Natural killer cell (primary cell): Measurements from ENCODE around the gene OAS3. TPM values are rescaled to one million over a fixed set of nuclear protein-coding genes. Genes with fewer than 3 reads are reported as not detected.

Experiments used
- ATAC-seq, 3 donors: fragments of 150-1000 bp in 2 of 3; fragments of 200-7000 bp in 1 of 3; cut with Tn5 transposase; 1 replicate in 1 of 3; 2 replicates in 2 of 3; pipeline ENCODE4 v1.10.0; 2021; ENCODE audit warnings: mild to moderate bottlenecking in 2 of 3, moderate library complexity in 2 of 3
- DNase-seq, 2 donors: peaks; one replicate each; pipeline versions ENCODE4 v3.0.0 to v3.0.0-alpha.2; 2013 to 2021; ENCODE audit warnings: mixed read lengths in 1 of 2
- H3K27ac ChIP-seq: one replicate; pipeline ENCODE4 v1.5.1; 2013; ENCODE audit warnings: mild to moderate bottlenecking, low read length
- H3K27me3 ChIP-seq: one replicate; pipeline ENCODE4 v1.6.1; 2013; ENCODE audit warnings: low read length; ENCODE audit not compliant: control insufficient read depth, insufficient read depth
- H3K36me3 ChIP-seq: one replicate; pipeline ENCODE4 v1.6.1; 2013; ENCODE audit warnings: low read length; ENCODE audit not compliant: control insufficient read depth, insufficient read depth
- H3K4me1 ChIP-seq: one replicate; pipeline ENCODE4 v1.6.1; 2013; ENCODE audit warnings: low read length; ENCODE audit not compliant: control insufficient read depth, insufficient read depth
- H3K4me3 ChIP-seq: one replicate; pipeline ENCODE4 v1.5.1; 2013; ENCODE audit warnings: low read length
- H3K9me3 ChIP-seq: one replicate; pipeline ENCODE4 v1.6.1; 2013; ENCODE audit warnings: low read length; ENCODE audit not compliant: control insufficient read depth, insufficient read depth
- H3K27ac Mint-ChIP-seq, 2 donors: one replicate each; pipeline ENCODE4 v1.8.0; 2022; ENCODE audit warnings: mild to moderate bottlenecking in 2 of 2, mixed read lengths in 2 of 2, moderate library complexity in 1 of 2
- H3K27me3 Mint-ChIP-seq, 2 donors: one replicate each; pipeline ENCODE4 v1.8.0; 2022; ENCODE audit warnings: low read depth in 2 of 2, mixed read lengths in 2 of 2
- H3K36me3 Mint-ChIP-seq: one replicate; pipeline ENCODE4 v1.8.0; 2022; ENCODE audit warnings: mixed read lengths
- H3K4me1 Mint-ChIP-seq, 2 donors: one replicate each; pipeline ENCODE4 v1.8.0; 2022; ENCODE audit warnings: mixed read lengths in 2 of 2
- H3K4me3 Mint-ChIP-seq: one replicate; pipeline ENCODE4 v1.8.0; 2022; ENCODE audit warnings: mild to moderate bottlenecking, moderate library complexity, mixed read lengths
- H3K9me3 Mint-ChIP-seq, 2 donors: one replicate each; pipeline ENCODE4 v1.8.0; 2022; ENCODE audit warnings: mixed read lengths in 2 of 2
- WGBS: methylation state at CpG from one replicate; pipeline ENCODE4 v1.1.7; 2013; ENCODE audit warnings: missing lambda C conversion rate; ENCODE audit not compliant: insufficient coverage; 5-methylcytosine and 5-hydroxymethylcytosine counted together
- intact Hi-C: fragments of 100-400 bp; cut with micrococcal nuclease; formaldehyde crosslinking; loops from one replicate; pipeline ENCODE4 v1.14.2; 2022
- total RNA-seq, 4 donors: library from RNA; stranded (reverse); fragments of 120-200 nt in 1 of 4; gene quantifications; one replicate each; pipeline versions ENCODE4 v1.2.3 to v1.2.4, GENCODE V29; 2013 to 2022
- TF ChIP-seq, protein P1 (sequence below): fragments of 200-600 bp; IDR thresholded peaks from one replicate; pipeline ENCODE4 v1.8.0; 2022; ENCODE audit warnings: antibody characterized with exemption

Gene OAS3
- total RNA-seq, 3 donors from 2014 or later (not counting 1 experiment from before 2014, with no cell fraction given) = 8.5 to 24.7 (median 15.4) TPM

DNA sequence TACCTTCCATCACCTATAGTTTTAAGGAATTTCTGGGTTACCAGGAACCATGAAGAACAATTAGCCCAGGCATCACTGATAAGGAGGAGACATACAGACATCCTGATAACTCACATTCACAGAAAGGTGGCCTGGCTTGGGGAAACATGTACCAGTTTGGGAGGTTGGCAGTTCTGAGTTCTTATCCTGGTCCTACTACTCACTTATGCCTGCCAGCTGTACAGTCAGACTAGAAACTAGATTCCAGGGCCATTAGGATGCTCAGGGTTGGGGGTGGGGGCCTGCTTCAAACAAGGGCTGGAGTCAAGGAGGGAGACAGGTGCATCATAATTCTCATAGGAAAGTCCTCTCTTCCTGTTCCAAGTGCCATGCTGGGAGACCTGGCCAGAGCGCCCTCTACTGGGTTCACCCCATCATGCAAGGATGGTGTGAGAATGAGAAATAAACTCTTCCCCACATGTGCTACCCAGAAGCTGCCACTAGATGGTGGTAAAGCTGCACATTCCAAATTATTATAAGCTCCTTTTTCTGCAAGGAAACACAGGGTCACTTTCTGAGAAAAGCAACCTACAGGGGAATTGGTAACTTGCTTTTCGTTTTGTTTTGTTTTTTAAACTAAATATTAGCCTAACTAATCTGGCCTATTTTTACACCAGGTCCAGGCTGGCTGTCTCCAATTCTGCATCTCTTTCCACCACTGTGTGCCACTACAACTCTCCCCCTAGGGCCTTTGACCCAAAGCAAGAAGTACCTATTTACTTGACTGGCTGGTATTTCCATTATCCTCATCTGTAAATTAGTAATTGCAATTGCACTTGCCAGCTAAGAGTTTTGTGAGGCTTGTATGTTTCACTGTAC, 54.5 kb downstream of the OAS3 start:
- peaks cover 11 to 23% of the 10 kb centered on the region in 2 donors for H3K4me1 Mint-ChIP-seq
- DNase-seq (peak; percentile 28 to 76), ATAC-seq (peak; percentile 52 to 79 (median 74))
- no CpG with 5 or more reads among the region's 2 CpGs for WGBS
- no peak overlapping the region for H3K27ac ChIP-seq
- H3K9me3 ChIP-seq = no peaks in the 10 kb centered on the region
- peaks cover 69% of the 10 kb centered on the region for H3K36me3 ChIP-seq
- H3K4me3 Mint-ChIP-seq = no peak overlapping the region
- H3K4me1 ChIP-seq = no peaks in the 10 kb centered on the region
- peaks cover 33% of the 10 kb centered on the region for H3K36me3 Mint-ChIP-seq
- no peaks in the 10 kb centered on the region for H3K27me3 Mint-ChIP-seq
- no peaks in the 10 kb centered on the region for H3K9me3 Mint-ChIP-seq
- H3K27me3 ChIP-seq = no peaks in the 10 kb centered on the region
- intact Hi-C loops = no loop called here
- H3K4me3 ChIP-seq = no peak overlapping the region
- no peak overlapping the region for H3K27ac Mint-ChIP-seq
- TF ChIP-seq, protein P1, sequence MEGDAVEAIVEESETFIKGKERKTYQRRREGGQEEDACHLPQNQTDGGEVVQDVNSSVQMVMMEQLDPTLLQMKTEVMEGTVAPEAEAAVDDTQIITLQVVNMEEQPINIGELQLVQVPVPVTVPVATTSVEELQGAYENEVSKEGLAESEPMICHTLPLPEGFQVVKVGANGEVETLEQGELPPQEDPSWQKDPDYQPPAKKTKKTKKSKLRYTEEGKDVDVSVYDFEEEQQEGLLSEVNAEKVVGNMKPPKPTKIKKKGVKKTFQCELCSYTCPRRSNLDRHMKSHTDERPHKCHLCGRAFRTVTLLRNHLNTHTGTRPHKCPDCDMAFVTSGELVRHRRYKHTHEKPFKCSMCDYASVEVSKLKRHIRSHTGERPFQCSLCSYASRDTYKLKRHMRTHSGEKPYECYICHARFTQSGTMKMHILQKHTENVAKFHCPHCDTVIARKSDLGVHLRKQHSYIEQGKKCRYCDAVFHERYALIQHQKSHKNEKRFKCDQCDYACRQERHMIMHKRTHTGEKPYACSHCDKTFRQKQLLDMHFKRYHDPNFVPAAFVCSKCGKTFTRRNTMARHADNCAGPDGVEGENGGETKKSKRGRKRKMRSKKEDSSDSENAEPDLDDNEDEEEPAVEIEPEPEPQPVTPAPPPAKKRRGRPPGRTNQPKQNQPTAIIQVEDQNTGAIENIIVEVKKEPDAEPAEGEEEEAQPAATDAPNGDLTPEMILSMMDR = peak; percentile 73

- no peak overlapping the region for H3K27ac Mint-ChIP-seq
- Histone ChIP-seq H3K27me3 (no peaks in the 10 kb centered on the region), H3K4me1 (no peaks in the 10 kb centered on the region), H3K36me3 (peaks cover 69% of the 10 kb centered on the region), H3K9me3 (no peaks in the 10 kb centered on the region), H3K4me3 (no peak overlapping the region), H3K27ac (no peak overlapping the region)
- 92% methylated on average over 5 of the region's 5 CpGs for WGBS
- intact Hi-C loops = no loop called here
- TF ChIP-seq, protein P1 = no peak
- no peaks in the 10 kb centered on the region for H3K27me3 Mint-ChIP-seq
- no peak for DNase-seq
- H3K4me3 Mint-ChIP-seq = no peak overlapping the region
- peaks cover 0 to 2% of the 10 kb centered on the region in 2 donors for H3K9me3 Mint-ChIP-seq
- H3K36me3 Mint-ChIP-seq = peaks cover 33% of the 10 kb centered on the region
- H3K4me1 Mint-ChIP-seq = peaks cover under 1 to 7% of the 10 kb centered on the region in 2 donors
- no peak for ATAC-seq
Measured at GRCh38 chr12:112995008-112995407, 56.7 kb downstream of the OAS3 start.

- H3K4me1 ChIP-seq = no peaks in the 10 kb centered on the region
- H3K4me3 Mint-ChIP-seq = no peak overlapping the region
- H3K9me3 Mint-ChIP-seq = peaks cover 0 to 2% of the 10 kb centered on the region in 2 donors
- peaks cover 69% of the 10 kb centered on the region for H3K36me3 ChIP-seq
- DNase-seq (no peak), ATAC-seq (no peak)
- intact Hi-C loops = no loop called here
- H3K27me3 ChIP-seq = no peaks in the 10 kb centered on the region
- peaks cover 0 to 7% of the 10 kb centered on the region in 2 donors for H3K4me1 Mint-ChIP-seq
- H3K36me3 Mint-ChIP-seq = peaks cover 30% of the 10 kb centered on the region
- no peak overlapping the region for H3K4me3 ChIP-seq
- H3K9me3 ChIP-seq = no peaks in the 10 kb centered on the region
- WGBS = 95% methylated on average over 8 of the region's 8 CpGs
- TF ChIP-seq, protein P1 = no peak
- H3K27ac Mint-ChIP-seq = no peak overlapping the region
- H3K27ac ChIP-seq = no peak overlapping the region
- H3K27me3 Mint-ChIP-seq = no peaks in the 10 kb centered on the region
Measured at GRCh38 chr12:112996501-112996900, 58.2 kb downstream of the OAS3 start.
